Keratinocyte (primary cell): Measurements from ENCODE around the gene BNC2. TPM values are rescaled to one million over a fixed set of nuclear protein-coding genes. Genes with fewer than 3 reads are reported as not detected.

Experiments
- DNase-seq: peaks from one replicate; pipeline ENCODE4 v3.0.0-alpha.2; 2011; ENCODE audit warnings: low read depth, missing footprints, low spot score
- FAIRE-seq: peaks from 2 replicates; lab custom pipeline; 2011; peaks lifted over from hg19 to GRCh38; lab: Jason Lieb, UNC
- H2AFZ ChIP-seq: 2 replicates; pipeline ENCODE4 v1.6.0; 2012; ENCODE audit warnings: low read length, control low read depth, inconsistent platforms; ENCODE audit not compliant: control insufficient read depth
- H3K27ac ChIP-seq: 2 replicates; pipeline ENCODE4 v1.5.1; 2011; ENCODE audit warnings: low read length; ENCODE audit not compliant: control insufficient read depth, insufficient read depth
- H3K27me3 ChIP-seq: 3 replicates; pipeline ENCODE4 v1.6.0; 2011; ENCODE audit warnings: low read length; ENCODE audit not compliant: control insufficient read depth, insufficient read depth; ENCODE audit errors: extremely low read depth
- H3K36me3 ChIP-seq, 2 experiments: 2 replicates in 1 of 2; 3 replicates in 1 of 2; pipeline ENCODE4 v1.5.1; 2011; ENCODE audit warnings: low read length in 2 of 2, mild to moderate bottlenecking in 1 of 2; ENCODE audit not compliant: control insufficient read depth in 2 of 2, insufficient read depth in 2 of 2; ENCODE audit errors: extremely low read depth in 1 of 2
- H3K4me1 ChIP-seq: 3 replicates; pipeline ENCODE4 v1.5.1; 2011; ENCODE audit warnings: low read length; ENCODE audit not compliant: control insufficient read depth, insufficient read depth; ENCODE audit errors: extremely low read depth
- H3K4me2 ChIP-seq: 3 replicates; pipeline ENCODE4 v1.6.0; 2011; ENCODE audit warnings: low read depth, low read length; ENCODE audit not compliant: control insufficient read depth, insufficient read depth; ENCODE audit errors: extremely low read depth
- H3K4me3 ChIP-seq, 3 experiments: fragments of 200-600 bp in 1 of 3; sonication (generic) in 1 of 3; 2 replicates in 2 of 3; 3 replicates in 1 of 3; pipeline ENCODE4 v1.5.1; 2011 to 2016; ENCODE audit warnings: low read length in 3 of 3, mild to moderate bottlenecking in 3 of 3, control low read depth in 2 of 3, inconsistent platforms in 1 of 3, low read depth in 1 of 3, mixed read lengths in 1 of 3, mixed run types in 1 of 3, moderate library complexity in 1 of 3; ENCODE audit not compliant: control insufficient read depth in 2 of 3, insufficient read depth in 2 of 3; ENCODE audit errors: extremely low read depth in 1 of 3
- H3K79me2 ChIP-seq: 2 replicates; pipeline ENCODE4 v1.6.0; 2012; ENCODE audit warnings: low read length; ENCODE audit not compliant: control insufficient read depth, insufficient read depth
- H3K9ac ChIP-seq: 3 replicates; pipeline ENCODE4 v1.6.0; 2011; ENCODE audit warnings: low read length; ENCODE audit not compliant: control insufficient read depth, insufficient read depth; ENCODE audit errors: extremely low read depth
- H3K9me1 ChIP-seq: 3 replicates; pipeline ENCODE4 v1.6.0; 2011; ENCODE audit warnings: low read length; ENCODE audit not compliant: control insufficient read depth, insufficient read depth; ENCODE audit errors: extremely low read depth
- H3K9me3 ChIP-seq: 2 replicates; pipeline ENCODE4 v1.5.1; 2012; ENCODE audit warnings: low read depth, low read length; ENCODE audit not compliant: control insufficient read depth
- H4K20me1 ChIP-seq: 3 replicates; pipeline ENCODE4 v1.6.0; 2011; ENCODE audit warnings: low read length; ENCODE audit not compliant: control insufficient read depth, insufficient read depth; ENCODE audit errors: extremely low read depth
- CTCF ChIP-seq, 3 experiments: IDR thresholded peaks in 1 of 3; conservative IDR thresholded peaks in 1 of 3; optimal IDR thresholded peaks in 1 of 3; 2 replicates in 2 of 3; 3 replicates in 1 of 3; pipeline versions ENCODE3 to v1.5.1; 2011; ENCODE audit warnings: low read length in 3 of 3, mild to moderate bottlenecking in 3 of 3, moderate library complexity in 2 of 3, control low read depth in 1 of 3, inconsistent platforms in 1 of 3; ENCODE audit not compliant: insufficient read depth in 2 of 3; ENCODE audit errors: extremely low read depth in 1 of 3
- EZH2 ChIP-seq: IDR thresholded peaks from one replicate; pipeline ENCODE4 v1.6.1; 2012; ENCODE audit warnings: inconsistent platforms, mild to moderate bottlenecking, low read length, moderate library complexity
- dilution Hi-C: fragments of 300-500 bp; cut with MboI; formaldehyde crosslinking; loops from one replicate; pipeline ENCODE4 v1.7.0; 2020; ENCODE audit warnings: low sequenced_read_pairs; ENCODE audit not compliant: extremely low pct_ligation_motif_present
- polyA plus RNA-seq, 5 experiments: library from polyadenylated mRNA; depleted of rRNA in 3 of 5; stranded (reverse) in 3 of 5; stranded (forward) in 1 of 5; unstranded in 1 of 5; fragments of >200 nt; gene quantifications; 1 replicate in 1 of 5; 2 replicates in 3 of 5; 3 replicates in 1 of 5; pipeline versions ENCODE4 v1.2.1 to v1.2.3, GENCODE V29; 2011 to 2012; ENCODE audit warnings: missing spikeins in 2 of 5, low read depth in 1 of 5, low replicate concordance in 1 of 5

The BNC2 gene
- polyA plus RNA-seq, 1 donor (not counting 4 experiments of a cell fraction or from before 2014, with no cell fraction given): 1.1 TPM

GRCh38 chr9:16396389-16396788, 474.1 kb downstream of the BNC2 start:
- no peak overlapping the region for H2AFZ ChIP-seq
- no peak overlapping the region for H3K4me3 ChIP-seq
- peaks cover 8% of the 10 kb centered on the region for H3K4me1 ChIP-seq
- no peaks in the 10 kb centered on the region for H3K36me3 ChIP-seq
- dilution Hi-C loops: no loop called here
- FAIRE-seq (no peak), DNase-seq (no peak)
- TF ChIP-seq EZH2: no peak
- H4K20me1 ChIP-seq: no peaks in the 10 kb centered on the region
- H3K9me1 ChIP-seq: no peaks in the 10 kb centered on the region
- no peak overlapping the region for H3K9ac ChIP-seq
- H3K79me2 ChIP-seq: no peaks in the 10 kb centered on the region
- H3K27me3 ChIP-seq: no peaks in the 10 kb centered on the region
- no peaks in the 10 kb centered on the region for H3K9me3 ChIP-seq
- H3K27ac ChIP-seq: no peak overlapping the region
- no peak overlapping the region for H3K4me2 ChIP-seq

- Histone ChIP-seq H3K4me3 (no peak overlapping the region), H2AFZ (no peak overlapping the region), H3K4me2 (no peak overlapping the region), H3K9me1 (no peaks in the 10 kb centered on the region), H3K27ac (no peak overlapping the region), H3K79me2 (no peaks in the 10 kb centered on the region), H3K27me3 (no peaks in the 10 kb centered on the region), H4K20me1 (no peaks in the 10 kb centered on the region), H3K4me1 (no peaks in the 10 kb centered on the region), H3K9ac (no peak overlapping the region), H3K9me3 (no peaks in the 10 kb centered on the region), H3K36me3 (no peaks in the 10 kb centered on the region)
- no peak for DNase-seq
- dilution Hi-C loops: no loop called here
- TF ChIP-seq EZH2 (no peak), CTCF (optimal IDR thresholded peaks at IDR 0.05 in 1 of 3, IDR thresholded peaks at IDR 0.05 in 1 of 3, conservative IDR thresholded peaks at IDR 0.05 in 1 of 3; ENCODE audit: extremely low read depth in 1 of 3, insufficient read depth in 2 of 3, low read length in 3 of 3) (no peak)
- FAIRE-seq: no peak
Measured at GRCh38 chr9:16391369-16391768, 479.1 kb downstream of the BNC2 start.

- no peak for TF ChIP-seq EZH2
- TF ChIP-seq CTCF (optimal IDR thresholded peaks at IDR 0.05 in 1 of 3, IDR thresholded peaks at IDR 0.05 in 1 of 3, conservative IDR thresholded peaks at IDR 0.05 in 1 of 3; ENCODE audit: extremely low read depth in 1 of 3, insufficient read depth in 2 of 3, low read length in 3 of 3): no peak
- dilution Hi-C loops: no loop called here
- no peaks in the 10 kb centered on the region for H3K79me2 ChIP-seq
- no peak overlapping the region for H3K4me3 ChIP-seq
- H3K27ac ChIP-seq: no peak overlapping the region
- no peaks in the 10 kb centered on the region for H3K9me1 ChIP-seq
- H4K20me1 ChIP-seq: no peaks in the 10 kb centered on the region
- FAIRE-seq: no peak
- no peak overlapping the region for H3K9ac ChIP-seq
- DNase-seq: no peak
- H3K9me3 ChIP-seq: no peaks in the 10 kb centered on the region
- H3K4me1 ChIP-seq: peaks cover 9% of the 10 kb centered on the region
- H2AFZ ChIP-seq: no peak overlapping the region
- no peak overlapping the region for H3K4me2 ChIP-seq
- H3K36me3 ChIP-seq: no peaks in the 10 kb centered on the region
- no peaks in the 10 kb centered on the region for H3K27me3 ChIP-seq
Measured at GRCh38 chr9:16387382-16387781, 483.1 kb downstream of the BNC2 start.
